HepG2 (cell line): ENCODE results near the gene CEBPA. TPM values are rescaled to one million over a fixed set of nuclear protein-coding genes. Genes with fewer than 3 reads are reported as not detected.

Experiments used
- ATAC-seq: fragments of 200-7000 bp; cut with Tn5 transposase; 3 replicates; pipeline ENCODE4 v1.9.1; 2020; ENCODE audit warnings: mild to moderate bottlenecking, moderate library complexity
- BruUV-seq: library from RNA; stranded (reverse); fragments of 400-500 nt; replicated peaks from 2 replicates; lab custom pipeline; 2021; lab: Mats Ljungman, UMichigan
- CTCF ChIA-PET: fragments of 300-600 bp; formaldehyde crosslinking; extraction: SDS; loops from one replicate; lab custom pipeline; 2021; ENCODE audit warnings: low total read pairs, inconsistent platforms, low intra/inter-chr PET ratio; lab: Yijun Ruan, JAX
- POLR2A ChIA-PET: fragments of 350-600 bp; sonication (Branson Sonifier 250); formaldehyde crosslinking; loops from one replicate; lab custom pipeline; 2020; ENCODE audit warnings: antibody characterized with exemption, inconsistent platforms; lab: Yijun Ruan, JAX
- DNase-seq: peaks from one replicate; pipeline ENCODE4 v3.0.0-alpha.2; 2015; ENCODE audit warnings: low spot score
- FAIRE-seq: peaks from 3 replicates; lab custom pipeline; 2011; peaks lifted over from hg19 to GRCh38; lab: Jason Lieb, UNC
- H2AFZ ChIP-seq: one replicate; pipeline ENCODE4 v1.6.1; 2011; ENCODE audit warnings: low read length, inconsistent platforms
- H3K27ac ChIP-seq: fragments of 300-600 bp; 3 replicates; pipeline ENCODE4 v1.8.0; 2011; ENCODE audit warnings: mixed run types, mild to moderate bottlenecking, mixed read lengths, low read length, inconsistent platforms; ENCODE audit not compliant: insufficient read depth; ENCODE audit errors: extremely low read length
- H3K27me3 ChIP-seq, 2 experiments: fragments of 200-600 bp in 1 of 2; 2 replicates in 1 of 2; 3 replicates in 1 of 2; pipeline versions ENCODE4 v1.6.0 to v1.8.0; 2011; ENCODE audit warnings: low read length in 2 of 2, mild to moderate bottlenecking in 2 of 2, moderate library complexity in 2 of 2, inconsistent platforms in 1 of 2; ENCODE audit not compliant: insufficient read depth in 2 of 2, control insufficient read depth in 1 of 2
- H3K36me3 ChIP-seq, 2 experiments: fragments of 200-600 bp in 1 of 2; replicated peaks in 1 of 2; 2 replicates in 1 of 2; 3 replicates in 1 of 2; pipeline versions ENCODE4 v1.5.1 to v1.8.0; 2011; ENCODE audit warnings: low read length in 2 of 2, inconsistent platforms in 1 of 2; ENCODE audit not compliant: insufficient read depth in 2 of 2, control insufficient read depth in 1 of 2
- H3K4me1 ChIP-seq: 2 replicates; pipeline ENCODE4 v1.5.1; 2012; ENCODE audit warnings: low read length, inconsistent platforms; ENCODE audit not compliant: insufficient read depth
- H3K4me2 ChIP-seq: 2 replicates; pipeline ENCODE4 v1.6.0; 2011; ENCODE audit warnings: low read depth, low read length, inconsistent platforms
- H3K4me3 ChIP-seq, 3 experiments: fragments of 200-600 bp in 1 of 3; sonication (generic), shearing (Covaris generic) in 1 of 3; replicated peaks in 1 of 3; 2 replicates each; pipeline ENCODE4 v1.5.1; 2011 to 2016; ENCODE audit warnings: low read length in 3 of 3, inconsistent platforms in 2 of 3, low read depth in 2 of 3, mild to moderate bottlenecking in 2 of 3, control low read depth in 1 of 3, mixed read lengths in 1 of 3; ENCODE audit not compliant: insufficient read depth in 1 of 3
- H3K79me2 ChIP-seq: one replicate; pipeline ENCODE4 v1.6.1; 2011; ENCODE audit warnings: low read length, inconsistent platforms; ENCODE audit not compliant: insufficient read depth
- H3K9ac ChIP-seq: 2 replicates; pipeline ENCODE4 v1.6.0; 2011; ENCODE audit warnings: mild to moderate bottlenecking, low read depth, low read length, inconsistent platforms; ENCODE audit not compliant: insufficient read depth
- H3K9me3 ChIP-seq: 2 replicates; pipeline ENCODE4 v1.5.1; 2012; ENCODE audit warnings: mild to moderate bottlenecking, low read length
- H4K20me1 ChIP-seq: 2 replicates; pipeline ENCODE4 v1.6.0; 2011; ENCODE audit warnings: inconsistent platforms, mild to moderate bottlenecking, low read length, moderate library complexity; ENCODE audit not compliant: insufficient read depth
- AKNA ChIP-seq: sonication (generic); formaldehyde crosslinking; IDR thresholded peaks from 2 replicates; pipeline ENCODE4 v1.4.0; 2020; ENCODE audit warnings: missing genetic modification reagents, borderline replicate concordance
- ARNTL ChIP-seq: sonication (generic); formaldehyde crosslinking; IDR thresholded peaks from 2 replicates; pipeline ENCODE4 v1.4.0; 2020; ENCODE audit warnings: mild to moderate bottlenecking, missing genetic modification reagents
- BCL6 ChIP-seq: IDR thresholded peaks from 2 replicates; pipeline ENCODE4 v1.6.1; 2016; ENCODE audit warnings: missing genetic modification reagents, missing compliant biosample characterization
- GTF3A ChIP-seq: sonication (generic); formaldehyde crosslinking; conservative IDR thresholded peaks from 2 replicates; pipeline ENCODE4 v1.4.0; 2020; ENCODE audit warnings: mild to moderate bottlenecking, missing genetic modification reagents
- HNRNPL ChIP-seq: fragments of 200-400 bp; formaldehyde crosslinking; IDR thresholded peaks from 2 replicates; pipeline ENCODE4 v1.6.1; 2017; ENCODE audit warnings: mild to moderate bottlenecking, low read depth, low read length
- MYC ChIP-seq: sonication (generic); formaldehyde crosslinking; IDR thresholded peaks from 2 replicates; pipeline ENCODE4 v1.9.0; 2021; ENCODE audit warnings: missing genetic modification reagents, borderline replicate concordance
- RXRA ChIP-seq: sonication (generic); formaldehyde crosslinking; IDR thresholded peaks from 2 replicates; pipeline ENCODE4 v1.5.1; 2020; ENCODE audit warnings: missing genetic modification reagents
- SMAD1 ChIP-seq: sonication (generic); formaldehyde crosslinking; IDR thresholded peaks from 2 replicates; pipeline ENCODE4 v1.4.0; 2020; ENCODE audit warnings: missing genetic modification reagents, low read depth, mild to moderate bottlenecking, borderline replicate concordance
- TBX2 ChIP-seq: sonication (generic); formaldehyde crosslinking; IDR thresholded peaks from 2 replicates; pipeline ENCODE4 v1.5.0; 2020; ENCODE audit warnings: missing genetic modification reagents, mild to moderate bottlenecking, borderline replicate concordance
- ZNF225 ChIP-seq: sonication (generic); formaldehyde crosslinking; IDR thresholded peaks from 2 replicates; pipeline ENCODE4 v1.4.0; 2020; ENCODE audit warnings: mild to moderate bottlenecking, missing genetic modification reagents
- WGBS: methylation state at CpG from one replicate; pipeline ENCODE4 v1.1.6; 2017; ENCODE audit warnings: low lambda C conversion rate; 5-methylcytosine and 5-hydroxymethylcytosine counted together
- in situ Hi-C: cut with HindIII; loops from 2 replicates; pipeline ENCODE4 v1.10.0; 2017; ENCODE audit warnings: low pct_unique_long_range_greater_than_20kb; ENCODE audit not compliant: extremely low pct_ligation_motif_present
- intact Hi-C: fragments of 100-400 bp; cut with micrococcal nuclease; formaldehyde crosslinking; loops from one replicate; pipeline ENCODE4 v1.10.0; 2022; ENCODE audit not compliant: unreplicated experiment
- polyA plus RNA-seq, 8 experiments: library from polyadenylated mRNA; depleted of rRNA in 3 of 8; stranded (reverse) in 7 of 8; unstranded in 1 of 8; fragments of >200 nt; fragmentation: Illumina TruSeq in 4 of 8; extraction: Trizol in 4 of 8; gene quantifications; 2 replicates each; pipeline versions ENCODE4 v1.2.1 to v1.2.3, GENCODE V29; 2011 to 2016; ENCODE audit warnings: low read depth in 4 of 8, missing spikeins in 1 of 8, mixed read lengths in 1 of 8; ENCODE audit not compliant: insufficient read depth in 1 of 8
- total RNA-seq, 5 experiments: library from RNA; depleted of rRNA; stranded (reverse); fragments of >200 nt; fragmentation: Illumina TruSeq; extraction: Trizol; gene quantifications; 2 replicates each; pipeline ENCODE4 v1.2.3, GENCODE V29; 2016; ENCODE audit warnings: low read depth in 1 of 5
- TF ChIP-seq, protein P1 (sequence below): IDR thresholded peaks from 2 replicates; pipeline ENCODE4 v1.4.0; 2020; ENCODE audit warnings: mild to moderate bottlenecking, missing genetic modification reagents

The CEBPA gene
- total and polyA plus RNA-seq, 2 of the 13 experiments (the other 11 are each of a cell fraction or from before 2014, with no cell fraction given), result 24.8 to 103 TPM

DNA sequence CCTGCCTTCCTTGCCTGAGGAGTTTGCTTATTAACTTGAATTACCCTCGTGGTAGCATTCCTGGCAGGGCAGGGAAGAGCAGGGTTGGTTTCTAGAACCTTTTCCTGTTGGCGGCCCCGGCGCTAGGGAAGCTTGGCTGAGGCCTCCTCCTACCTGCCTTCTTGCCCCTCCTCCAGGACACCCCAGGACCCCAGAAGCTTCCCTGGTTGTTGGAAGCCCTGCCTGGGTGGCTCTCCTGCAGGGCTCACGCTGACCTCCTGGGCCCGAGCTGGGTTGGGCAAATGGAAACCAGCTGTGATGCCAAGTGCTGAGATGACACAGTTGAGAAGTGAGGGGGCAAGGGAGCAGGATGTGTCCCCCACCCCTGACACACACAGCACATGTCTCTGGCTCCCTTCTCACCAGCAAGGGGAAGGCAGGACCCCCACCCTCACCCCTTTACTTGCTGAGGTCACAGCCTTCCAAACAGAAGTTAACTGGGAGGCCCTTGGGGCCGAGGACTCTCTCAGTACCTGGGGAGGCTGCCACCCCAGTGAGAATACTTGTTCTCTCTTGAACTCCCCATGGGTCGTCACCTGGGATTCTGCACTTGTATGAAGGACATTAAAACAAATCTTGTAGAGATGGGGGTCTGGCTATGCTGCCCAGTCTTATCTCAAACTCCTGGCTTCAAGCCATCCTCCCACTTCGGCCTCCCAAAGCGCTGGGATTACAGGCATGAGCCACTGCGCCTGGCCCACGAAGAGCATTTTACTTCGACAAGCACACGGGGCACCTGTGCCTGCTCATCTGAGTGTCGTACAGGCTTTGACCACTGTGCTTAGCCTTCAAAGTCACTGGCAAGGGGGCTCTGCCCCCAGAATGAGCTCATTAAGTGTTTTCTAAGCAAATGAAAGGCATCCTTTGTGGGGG, 10.5 kb downstream of the CEBPA start (continued):
- TF ChIP-seq AKNA (CRISPR knock-in tag) (no peak), SMAD1 (CRISPR knock-in tag) (no peak)

DNA sequence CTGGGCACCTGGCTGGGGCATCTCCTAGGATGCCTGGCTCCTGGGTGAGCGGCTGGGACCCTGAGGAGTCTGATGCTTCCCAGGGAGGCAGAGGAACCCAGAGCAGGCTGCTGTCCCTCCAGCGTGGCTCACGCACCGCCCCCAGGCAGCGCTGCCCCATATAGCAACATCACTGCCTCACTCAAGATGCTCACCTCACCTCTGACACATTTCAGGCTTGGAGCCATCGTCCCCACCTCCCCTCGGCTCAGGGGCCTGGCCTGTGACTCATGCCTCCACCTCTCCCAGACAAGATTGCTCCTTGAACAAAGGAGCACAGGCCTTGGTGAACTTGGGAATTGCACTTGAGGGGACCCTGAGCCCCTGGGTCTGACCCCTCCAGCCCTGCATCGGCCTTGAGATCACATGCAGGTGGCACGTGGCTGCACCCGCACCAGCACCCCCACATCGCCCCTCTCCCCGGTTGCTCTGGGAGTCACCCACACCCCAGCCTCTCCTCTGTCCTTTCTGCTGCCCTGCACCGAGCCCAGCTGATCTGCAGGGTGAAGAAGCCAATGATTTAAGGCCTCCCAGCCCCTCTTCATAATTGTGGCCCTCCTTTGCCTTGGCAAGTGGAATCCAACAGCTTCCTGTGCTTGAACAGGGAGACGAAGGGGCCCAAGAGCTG, 11.2 kb downstream of the CEBPA start:
- ATAC-seq, result no peak; the same call in 2 of the 3 replicates
- 6% methylated on average over 9 of the region's 14 CpGs for WGBS
- peak overlapping the region; percentile 99 for H3K4me2 ChIP-seq
- ChIA-PET POLR2A (interaction anchor here (2.7 to 15.1 kb wide), 3 partner anchors 9 to 13 kb away, joined by 17 to 380 read pairs (median 33); partner anchors contain the start of gene CEBPA), CTCF (no interaction called here)
- no peaks in the 10 kb centered on the region for H3K36me3 ChIP-seq
- H2AFZ ChIP-seq, result no peak overlapping the region
- intact Hi-C loops (no loop called here), in situ Hi-C loops (no loop called here)
- H3K9me3 ChIP-seq, result peaks cover 6% of the 10 kb centered on the region; the same call in 1 of the 2 replicates
- H3K4me1 ChIP-seq, result peaks cover 93% of the 10 kb centered on the region
- no peaks in the 10 kb centered on the region for H3K79me2 ChIP-seq
- H3K9ac ChIP-seq, result peak overlapping the region; percentile 42; the same call in 1 of the 2 replicates
- no peak for FAIRE-seq
- no peaks in the 10 kb centered on the region for H4K20me1 ChIP-seq
- no TSS peak for BruUV-seq
- peak overlapping the region in 1 of 3 experiments; percentile 69; a peak in 1 of 6 replicates for H3K4me3 ChIP-seq
- H3K27me3 ChIP-seq, result no peaks in the 10 kb centered on the region
- DNase-seq, result no peak
- no peak overlapping the region for H3K27ac ChIP-seq
- TF ChIP-seq BCL6 (CRISPR knock-in tag) (peak; percentile 30; the same call in 1 of the 2 replicates), TBX2 (CRISPR knock-in tag) (no peak), ZNF225 (CRISPR knock-in tag) (no peak), GTF3A (CRISPR knock-in tag) (no peak), RXRA (peak; percentile 73; the same call in 1 of the 2 replicates), HNRNPL (0 out of 2 replicates have a peak, but pooled peaks have one; percentile 15), MYC (CRISPR knock-in tag) (peak; percentile 61; the same call in 1 of the 2 replicates), ARNTL (CRISPR knock-in tag) (peak; percentile 47; the same call in 1 of the 2 replicates)
- TF ChIP-seq, protein P1, sequence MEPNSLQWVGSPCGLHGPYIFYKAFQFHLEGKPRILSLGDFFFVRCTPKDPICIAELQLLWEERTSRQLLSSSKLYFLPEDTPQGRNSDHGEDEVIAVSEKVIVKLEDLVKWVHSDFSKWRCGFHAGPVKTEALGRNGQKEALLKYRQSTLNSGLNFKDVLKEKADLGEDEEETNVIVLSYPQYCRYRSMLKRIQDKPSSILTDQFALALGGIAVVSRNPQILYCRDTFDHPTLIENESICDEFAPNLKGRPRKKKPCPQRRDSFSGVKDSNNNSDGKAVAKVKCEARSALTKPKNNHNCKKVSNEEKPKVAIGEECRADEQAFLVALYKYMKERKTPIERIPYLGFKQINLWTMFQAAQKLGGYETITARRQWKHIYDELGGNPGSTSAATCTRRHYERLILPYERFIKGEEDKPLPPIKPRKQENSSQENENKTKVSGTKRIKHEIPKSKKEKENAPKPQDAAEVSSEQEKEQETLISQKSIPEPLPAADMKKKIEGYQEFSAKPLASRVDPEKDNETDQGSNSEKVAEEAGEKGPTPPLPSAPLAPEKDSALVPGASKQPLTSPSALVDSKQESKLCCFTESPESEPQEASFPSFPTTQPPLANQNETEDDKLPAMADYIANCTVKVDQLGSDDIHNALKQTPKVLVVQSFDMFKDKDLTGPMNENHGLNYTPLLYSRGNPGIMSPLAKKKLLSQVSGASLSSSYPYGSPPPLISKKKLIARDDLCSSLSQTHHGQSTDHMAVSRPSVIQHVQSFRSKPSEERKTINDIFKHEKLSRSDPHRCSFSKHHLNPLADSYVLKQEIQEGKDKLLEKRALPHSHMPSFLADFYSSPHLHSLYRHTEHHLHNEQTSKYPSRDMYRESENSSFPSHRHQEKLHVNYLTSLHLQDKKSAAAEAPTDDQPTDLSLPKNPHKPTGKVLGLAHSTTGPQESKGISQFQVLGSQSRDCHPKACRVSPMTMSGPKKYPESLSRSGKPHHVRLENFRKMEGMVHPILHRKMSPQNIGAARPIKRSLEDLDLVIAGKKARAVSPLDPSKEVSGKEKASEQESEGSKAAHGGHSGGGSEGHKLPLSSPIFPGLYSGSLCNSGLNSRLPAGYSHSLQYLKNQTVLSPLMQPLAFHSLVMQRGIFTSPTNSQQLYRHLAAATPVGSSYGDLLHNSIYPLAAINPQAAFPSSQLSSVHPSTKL (CRISPR knock-in tag), result peak; percentile 14; the same call in 1 of the 2 replicates
